Activated B cell treated with CpG ODN at 0.5 μM for 24 hours (primary cell): ENCODE measurements around the gene BBS7. TPM values are rescaled to one million over a fixed set of nuclear protein-coding genes. Genes with fewer than 3 reads are reported as not detected.

ENCODE experiments used
- ATAC-seq: fragments of 200-7000 bp; cut with Tn5 transposase; one replicate; pipeline ENCODE4 v1.10.0; 2021; ENCODE audit warnings: low read depth, mild to moderate bottlenecking, moderate library complexity
- CTCF ChIA-PET: fragments of 350-600 bp; sonication (Branson Sonifier 250); formaldehyde crosslinking; loops from one replicate; lab custom pipeline; 2021; ENCODE audit warnings: antibody characterized with exemption; lab: Charles Lee
- POLR2A ChIA-PET: fragments of 350-600 bp; sonication (Branson Sonifier 250); formaldehyde crosslinking; loops from one replicate; lab custom pipeline; 2021; ENCODE audit warnings: antibody characterized with exemption; lab: Charles Lee
- DNase-seq: peaks from one replicate; pipeline ENCODE4 v3.0.0; 2022
- H3K27ac Mint-ChIP-seq: one replicate; pipeline ENCODE4 v1.8.0; 2020; ENCODE audit warnings: mixed read lengths
- H3K27me3 Mint-ChIP-seq: one replicate; pipeline ENCODE4 v1.8.0; 2021; ENCODE audit warnings: mixed read lengths
- H3K36me3 Mint-ChIP-seq: one replicate; pipeline ENCODE4 v1.8.0; 2021; ENCODE audit warnings: low read depth, mixed read lengths
- H3K4me1 Mint-ChIP-seq: one replicate; pipeline ENCODE4 v1.8.0; 2021; ENCODE audit warnings: mixed read lengths
- H3K4me3 Mint-ChIP-seq: one replicate; pipeline ENCODE4 v1.8.0; 2020; ENCODE audit warnings: mild to moderate bottlenecking, mixed read lengths
- H3K9me3 Mint-ChIP-seq: one replicate; pipeline ENCODE4 v1.8.0; 2020; ENCODE audit warnings: mixed read lengths
- intact Hi-C: fragments of 100-400 bp; cut with micrococcal nuclease; formaldehyde crosslinking; loops from one replicate; pipeline ENCODE4 v1.15.1; 2024
- total RNA-seq: library from RNA; stranded (reverse); gene quantifications from 2 replicates; pipeline ENCODE4 v1.2.3, GENCODE V29; 2022
- TF ChIP-seq, protein P1 (sequence below): fragments of 200-600 bp; IDR thresholded peaks from one replicate; pipeline ENCODE4 v1.8.0; 2022; ENCODE audit warnings: antibody characterized with exemption, mild to moderate bottlenecking

Gene BBS7, protein sequence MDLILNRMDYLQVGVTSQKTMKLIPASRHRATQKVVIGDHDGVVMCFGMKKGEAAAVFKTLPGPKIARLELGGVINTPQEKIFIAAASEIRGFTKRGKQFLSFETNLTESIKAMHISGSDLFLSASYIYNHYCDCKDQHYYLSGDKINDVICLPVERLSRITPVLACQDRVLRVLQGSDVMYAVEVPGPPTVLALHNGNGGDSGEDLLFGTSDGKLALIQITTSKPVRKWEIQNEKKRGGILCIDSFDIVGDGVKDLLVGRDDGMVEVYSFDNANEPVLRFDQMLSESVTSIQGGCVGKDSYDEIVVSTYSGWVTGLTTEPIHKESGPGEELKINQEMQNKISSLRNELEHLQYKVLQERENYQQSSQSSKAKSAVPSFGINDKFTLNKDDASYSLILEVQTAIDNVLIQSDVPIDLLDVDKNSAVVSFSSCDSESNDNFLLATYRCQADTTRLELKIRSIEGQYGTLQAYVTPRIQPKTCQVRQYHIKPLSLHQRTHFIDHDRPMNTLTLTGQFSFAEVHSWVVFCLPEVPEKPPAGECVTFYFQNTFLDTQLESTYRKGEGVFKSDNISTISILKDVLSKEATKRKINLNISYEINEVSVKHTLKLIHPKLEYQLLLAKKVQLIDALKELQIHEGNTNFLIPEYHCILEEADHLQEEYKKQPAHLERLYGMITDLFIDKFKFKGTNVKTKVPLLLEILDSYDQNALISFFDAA
- total RNA-seq, result 7.5 and 9.4 TPM in 2 replicates

DNA sequence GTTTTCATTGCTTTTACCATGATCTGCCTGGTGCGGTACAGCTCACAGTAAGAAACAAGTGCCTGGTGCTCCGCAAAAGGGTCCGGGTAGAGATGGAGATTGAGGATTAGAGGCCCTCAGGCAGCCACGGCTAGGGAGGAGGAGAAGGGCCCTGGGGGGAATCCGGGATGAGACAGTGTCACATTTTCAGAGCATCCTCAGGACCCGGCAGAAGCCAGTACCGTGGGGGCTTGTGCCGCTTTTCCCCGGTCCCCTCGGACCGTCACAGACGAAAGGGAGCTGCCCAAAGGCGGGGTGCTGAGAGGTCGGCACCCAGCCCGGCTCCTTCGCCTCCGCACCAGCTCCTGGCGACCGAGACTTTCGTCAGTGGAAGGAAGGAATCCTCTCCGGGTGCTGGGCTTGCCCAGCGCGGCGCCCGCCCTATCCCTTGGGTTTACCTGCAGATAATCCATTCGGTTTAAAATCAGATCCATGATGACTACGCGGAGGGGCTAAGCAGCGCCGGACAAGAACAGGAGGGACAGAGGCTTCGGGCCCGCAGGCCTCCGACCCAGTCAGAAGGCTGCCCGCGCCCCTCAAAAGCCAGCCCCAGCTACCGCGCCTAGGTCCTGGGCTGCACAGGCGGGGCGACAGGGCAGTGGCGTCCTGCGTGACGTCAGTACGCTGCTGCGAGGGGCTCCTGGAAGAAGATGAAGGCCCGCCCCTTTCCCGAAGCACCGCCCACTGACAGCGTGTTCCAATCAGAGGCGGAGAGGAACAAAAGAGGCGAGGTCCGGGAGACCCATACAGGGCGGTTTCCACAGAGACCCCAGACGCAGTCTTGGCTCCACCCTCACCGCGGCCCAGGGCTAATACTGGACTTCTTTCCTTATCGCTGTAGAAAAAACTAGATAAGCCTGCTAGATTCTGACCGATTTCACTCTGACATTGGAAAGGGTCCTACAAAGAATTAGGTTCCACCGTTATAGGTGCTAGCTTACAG lies at the start of gene BBS7:
TSS of gene BBS7 (minus strand) at position 634 of the 982 bp plus-strand sequence. CDS start at position 473, 161 bp downstream.
- POLR2A ChIA-PET, result interaction anchor here (1.6 to 1.9 kb wide), 2 partner anchors 46 to 69 kb away, joined by 6 to 9 read pairs; partner anchors contain the start of genes CCNA2 and EXOSC9
- Mint-ChIP-seq H3K27me3 (peaks cover 8% of the 10 kb centered on the region), H3K4me1 (peaks cover 15% of the 10 kb centered on the region), H3K27ac (peak within 1 kb of the TSS; percentile 66), H3K36me3 (peaks cover 15% of the 10 kb centered on the region), H3K4me3 (peak within 1 kb of the TSS; percentile 97), H3K9me3 (no peaks in the 10 kb centered on the region)
- CTCF ChIA-PET, result no interaction called here
- peak; percentile 96 for DNase-seq
- ATAC-seq, result peak; percentile 99
- intact Hi-C loops, result loop anchor here (1.0 to 2.0 kb wide), 7 partner anchors 15 to 1052 kb away; partner anchors contain the start of genes ANXA5, BBS12, BLTP1 and EXOSC9
- TF ChIP-seq, protein P1, sequence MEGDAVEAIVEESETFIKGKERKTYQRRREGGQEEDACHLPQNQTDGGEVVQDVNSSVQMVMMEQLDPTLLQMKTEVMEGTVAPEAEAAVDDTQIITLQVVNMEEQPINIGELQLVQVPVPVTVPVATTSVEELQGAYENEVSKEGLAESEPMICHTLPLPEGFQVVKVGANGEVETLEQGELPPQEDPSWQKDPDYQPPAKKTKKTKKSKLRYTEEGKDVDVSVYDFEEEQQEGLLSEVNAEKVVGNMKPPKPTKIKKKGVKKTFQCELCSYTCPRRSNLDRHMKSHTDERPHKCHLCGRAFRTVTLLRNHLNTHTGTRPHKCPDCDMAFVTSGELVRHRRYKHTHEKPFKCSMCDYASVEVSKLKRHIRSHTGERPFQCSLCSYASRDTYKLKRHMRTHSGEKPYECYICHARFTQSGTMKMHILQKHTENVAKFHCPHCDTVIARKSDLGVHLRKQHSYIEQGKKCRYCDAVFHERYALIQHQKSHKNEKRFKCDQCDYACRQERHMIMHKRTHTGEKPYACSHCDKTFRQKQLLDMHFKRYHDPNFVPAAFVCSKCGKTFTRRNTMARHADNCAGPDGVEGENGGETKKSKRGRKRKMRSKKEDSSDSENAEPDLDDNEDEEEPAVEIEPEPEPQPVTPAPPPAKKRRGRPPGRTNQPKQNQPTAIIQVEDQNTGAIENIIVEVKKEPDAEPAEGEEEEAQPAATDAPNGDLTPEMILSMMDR, result no peak

DNA sequence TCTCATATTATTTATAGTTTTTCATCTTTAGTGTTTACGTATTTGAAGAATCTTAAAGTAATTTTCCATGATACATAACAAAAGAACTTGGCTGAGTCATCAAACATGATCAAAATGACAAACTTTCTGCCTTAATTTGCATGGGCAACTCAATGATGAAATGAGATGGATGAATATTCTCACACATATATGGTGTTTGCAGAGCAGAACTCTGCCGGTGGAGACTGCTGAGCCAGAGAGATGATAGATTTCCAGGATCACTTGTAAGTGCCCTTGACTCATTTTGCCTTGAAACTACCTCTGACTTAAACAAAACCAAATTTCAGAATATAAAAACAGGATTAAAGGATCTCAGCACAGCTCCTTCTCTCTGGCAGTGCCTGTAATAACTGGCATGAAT lies 43.4 kb upstream of the BBS7 start:
- no peak for DNase-seq
- Mint-ChIP-seq H3K27ac (no peak overlapping the region), H3K4me1 (no peaks in the 10 kb centered on the region), H3K4me3 (no peak overlapping the region), H3K9me3 (no peaks in the 10 kb centered on the region), H3K36me3 (no peaks in the 10 kb centered on the region), H3K27me3 (peaks cover 17% of the 10 kb centered on the region)
- no peak for ATAC-seq
- ChIA-PET CTCF (interaction anchor here (0.7 kb wide), 1 partner anchor 13 kb away, joined by 3 read pairs; no protein-coding TSS in a partner anchor), POLR2A (no interaction called here)
- TF ChIP-seq, protein P1, result no peak
- intact Hi-C loops, result no loop called here

DNA sequence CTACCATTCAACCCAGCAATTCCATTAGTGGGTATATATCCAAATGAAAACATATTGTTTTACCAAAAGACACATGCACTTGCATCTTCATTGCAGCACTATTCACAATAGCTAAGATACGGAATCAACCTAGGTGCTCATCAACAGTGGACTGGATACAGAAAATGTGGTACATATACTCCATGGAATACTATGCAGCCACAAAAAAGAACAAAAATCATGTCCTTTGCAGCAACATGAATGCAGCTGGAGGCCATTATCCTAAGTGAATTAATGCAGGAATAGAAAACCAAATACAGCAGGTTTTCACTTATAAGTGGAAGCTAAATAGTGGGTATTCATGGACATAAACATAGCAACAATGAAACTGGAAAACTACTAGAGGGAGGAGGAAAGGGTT lies 38.1 kb upstream of the BBS7 start:
- ChIA-PET CTCF (no interaction called here), POLR2A (no interaction called here)
- ATAC-seq, result no peak
- H3K9me3 Mint-ChIP-seq, result no peaks in the 10 kb centered on the region
- H3K27ac Mint-ChIP-seq, result no peak overlapping the region
- H3K4me3 Mint-ChIP-seq, result no peak overlapping the region
- no peaks in the 10 kb centered on the region for H3K4me1 Mint-ChIP-seq
- TF ChIP-seq, protein P1, result no peak
- intact Hi-C loops, result no loop called here
- H3K36me3 Mint-ChIP-seq, result no peaks in the 10 kb centered on the region
- DNase-seq, result no peak
- H3K27me3 Mint-ChIP-seq, result peaks cover 8% of the 10 kb centered on the region

DNA sequence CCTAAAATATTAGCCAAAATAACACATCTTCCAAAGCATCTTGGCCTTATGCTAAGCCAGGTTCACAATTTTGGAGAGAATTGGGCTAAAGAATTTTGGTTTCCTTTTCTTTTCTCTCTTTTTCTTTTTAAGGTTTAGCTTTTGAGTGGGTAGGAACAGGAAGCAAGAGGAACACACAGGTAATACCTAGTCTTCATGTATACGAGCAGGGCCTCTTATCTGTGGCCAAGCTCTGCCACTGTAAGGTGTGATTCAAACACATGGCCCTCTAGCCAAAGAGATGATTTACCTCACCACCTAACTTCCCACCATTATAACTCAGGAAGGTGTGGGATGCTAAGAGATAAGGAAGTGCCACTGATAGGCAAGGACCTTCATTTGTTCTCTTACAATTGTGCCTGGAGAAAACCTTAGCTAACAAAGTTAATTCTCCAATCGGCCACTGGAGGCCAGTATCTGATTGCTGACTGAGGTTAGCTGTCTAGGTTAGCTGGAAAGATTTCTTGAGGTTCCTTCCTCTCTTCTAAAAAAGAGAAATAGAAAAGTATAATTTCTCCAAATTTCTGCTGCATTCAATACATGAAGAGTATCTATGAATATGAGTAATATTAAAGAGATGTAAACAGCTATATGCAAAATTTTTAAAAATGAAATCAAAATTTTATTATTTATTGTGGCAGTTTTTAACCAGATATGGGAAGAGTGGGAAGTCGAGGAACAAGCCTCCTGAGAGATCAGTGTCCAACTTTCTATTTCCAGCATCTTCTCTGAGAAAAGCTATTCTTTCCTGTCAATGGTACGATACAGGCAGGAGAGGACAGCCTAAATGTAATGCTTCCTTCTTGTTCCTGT lies 30.1 kb upstream of the BBS7 start:
- ChIA-PET POLR2A (no interaction called here), CTCF (interaction anchor here (0.7 to 3.3 kb wide), 17 partner anchors 8 to 1030 kb away, joined by 3 to 40 read pairs (median 4); no protein-coding TSS in a partner anchor)
- no peak overlapping the region for H3K27ac Mint-ChIP-seq
- H3K36me3 Mint-ChIP-seq, result no peaks in the 10 kb centered on the region
- no peaks in the 10 kb centered on the region for H3K9me3 Mint-ChIP-seq
- DNase-seq (no peak), ATAC-seq (peak; percentile 56)
- no peak overlapping the region for H3K4me3 Mint-ChIP-seq
- intact Hi-C loops, result loop anchor here (1.0 to 5.0 kb wide), 5 partner anchors 103 to 1031 kb away; no protein-coding TSS in a partner anchor
- peaks cover 11% of the 10 kb centered on the region for H3K27me3 Mint-ChIP-seq
- H3K4me1 Mint-ChIP-seq, result peaks cover 4% of the 10 kb centered on the region
- TF ChIP-seq, protein P1, result no peak
